GM19452 (cell line): ENCODE data around the gene LHX4.

Experiments used
- ATAC-seq: cut with Tn5 transposase; IDR thresholded peaks from one replicate; pipeline ENCODE4 v1.9.1; 2021; ENCODE audit not compliant: unreplicated experiment

Gene LHX4

DNA sequence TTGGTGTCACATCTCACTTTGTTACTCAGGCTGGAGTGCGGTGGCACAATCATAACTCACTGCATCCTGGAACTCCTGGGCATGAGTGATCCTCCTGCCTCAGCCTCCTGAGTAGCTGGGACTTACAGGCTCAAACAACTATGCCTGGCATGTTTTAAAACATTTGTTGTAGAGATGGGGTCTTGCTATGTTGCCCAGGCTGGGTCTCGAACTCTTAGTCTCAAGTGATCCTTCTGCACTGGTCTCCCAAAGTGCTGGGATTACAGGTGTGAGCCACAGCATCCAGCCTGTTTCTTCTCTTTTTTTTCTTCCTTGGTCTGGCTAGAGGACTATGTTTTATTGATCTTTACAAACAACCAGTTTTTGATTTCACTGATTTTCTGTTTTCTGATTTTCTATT lies 64.6 kb downstream of the LHX4 start:
- ATAC-seq, result no peak

DNA sequence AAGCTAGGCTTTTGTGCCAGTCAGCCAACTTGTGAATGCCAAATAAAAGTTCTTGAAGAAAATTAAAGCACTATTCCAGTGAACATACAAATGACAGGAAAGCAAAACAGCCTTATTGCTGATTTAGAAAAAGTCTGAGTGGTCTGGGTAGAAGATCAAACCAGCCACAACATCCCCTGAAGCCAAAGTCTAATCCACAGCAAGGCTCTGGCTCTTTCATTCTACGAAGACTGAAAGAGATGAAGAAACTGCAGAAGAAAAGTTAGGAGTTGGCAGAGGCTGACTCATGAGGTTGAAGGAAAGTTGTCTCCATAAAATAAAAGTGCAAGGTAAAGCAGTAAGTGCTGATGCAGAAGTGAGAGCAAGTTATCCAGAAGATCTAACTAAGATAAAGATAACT lies 65.9 kb downstream of the LHX4 start:
- ATAC-seq, result no peak

DNA sequence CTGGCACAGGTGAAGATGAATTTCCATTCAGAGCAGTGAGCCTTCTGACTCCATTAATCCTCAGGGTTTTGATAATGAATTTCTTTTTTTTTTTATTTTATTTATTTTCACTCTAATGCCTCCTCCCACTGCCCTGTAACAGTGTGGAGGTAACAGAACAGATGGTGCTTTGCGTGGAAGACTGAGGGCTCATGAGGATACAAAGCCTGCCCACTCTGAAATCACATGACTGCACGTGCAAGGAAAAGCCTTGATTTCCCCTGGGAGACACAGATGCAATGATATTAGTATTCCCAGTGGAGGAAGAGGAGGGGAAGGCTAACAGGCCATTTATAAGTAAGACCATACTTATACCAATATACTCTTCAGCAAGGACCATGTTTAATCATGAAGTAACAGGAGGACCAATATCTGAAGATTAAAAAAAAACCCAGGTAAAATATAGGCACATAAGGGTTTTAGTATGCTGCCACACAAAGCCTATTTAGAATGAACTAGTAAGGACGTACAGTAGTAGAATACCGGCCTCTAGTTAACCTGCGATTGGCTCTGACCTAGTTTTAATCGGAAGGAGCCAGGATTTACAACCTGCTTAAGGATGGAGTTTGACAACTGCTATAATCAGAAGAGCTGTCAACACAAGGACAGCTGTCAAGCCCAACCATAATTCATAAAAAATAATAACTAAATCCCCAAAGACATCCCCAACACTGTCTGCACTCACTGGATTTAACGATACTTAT lies 69.6 kb downstream of the LHX4 start:
- no peak for ATAC-seq

DNA sequence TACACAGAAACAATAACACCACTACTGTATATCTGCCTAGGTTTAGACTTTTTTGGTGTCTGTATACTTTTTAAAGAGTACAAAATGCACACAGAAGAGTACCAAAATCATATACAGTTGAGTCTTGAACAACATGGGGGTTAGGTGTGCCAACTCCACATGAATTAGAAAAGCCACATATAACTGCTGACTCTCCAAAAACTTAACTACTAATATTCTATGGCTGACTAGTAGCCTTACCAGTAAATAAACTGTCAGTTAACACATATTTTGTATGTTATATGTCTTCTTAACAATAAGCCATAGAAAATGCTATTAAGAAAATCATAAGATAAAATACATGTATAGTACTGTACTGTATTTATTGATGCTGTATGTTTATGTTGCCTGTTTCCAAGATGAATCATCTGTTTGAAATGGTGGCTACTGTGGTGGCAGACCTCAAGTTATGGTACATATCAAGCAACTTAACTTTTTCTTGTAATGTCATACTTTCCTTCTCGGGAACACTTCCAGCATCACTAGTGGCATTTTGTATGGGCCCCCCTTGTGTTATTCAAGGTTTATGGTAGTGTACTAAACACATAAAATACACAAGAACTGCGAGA lies 71.2 kb downstream of the LHX4 start:
- no peak for ATAC-seq

DNA sequence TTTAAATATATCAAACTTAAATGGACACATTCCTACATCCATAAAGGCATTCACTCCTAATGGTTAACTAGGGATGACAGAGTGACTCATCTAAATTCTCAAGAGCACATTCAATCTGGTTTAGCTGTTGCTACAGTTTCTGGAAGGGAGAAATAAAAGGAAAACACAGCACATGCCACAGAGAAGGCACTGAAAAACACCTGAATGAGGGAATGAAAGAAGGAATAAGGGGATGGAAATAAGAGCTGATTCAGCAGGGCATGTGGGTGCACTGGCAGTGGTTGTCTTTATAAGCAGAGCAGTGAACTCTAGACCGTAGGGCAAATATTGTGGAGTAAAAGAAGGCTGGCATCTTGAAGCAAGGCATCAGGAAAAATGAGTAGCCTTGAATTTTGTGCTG lies 79.3 kb downstream of the LHX4 start:
- no peak for ATAC-seq

DNA sequence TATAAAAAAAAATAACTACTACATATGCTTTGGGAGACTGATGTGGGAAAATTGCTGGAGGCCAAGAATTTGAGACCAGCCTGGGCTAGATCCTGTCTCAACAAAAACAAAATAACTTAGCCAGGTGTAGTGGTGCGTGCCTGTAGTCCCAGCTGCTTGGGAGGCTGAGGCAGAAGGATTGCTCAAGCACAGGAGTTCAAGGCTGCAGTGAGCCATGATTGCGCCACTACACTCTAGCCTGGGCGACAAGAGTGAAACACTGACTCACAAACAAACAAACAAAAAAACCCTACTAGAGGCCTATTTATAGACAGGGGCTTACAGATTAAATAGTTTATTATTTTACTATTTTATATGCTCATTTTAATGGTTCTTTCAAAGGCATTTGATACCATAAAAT lies 80.0 kb downstream of the LHX4 start:
- ATAC-seq, result no peak

DNA sequence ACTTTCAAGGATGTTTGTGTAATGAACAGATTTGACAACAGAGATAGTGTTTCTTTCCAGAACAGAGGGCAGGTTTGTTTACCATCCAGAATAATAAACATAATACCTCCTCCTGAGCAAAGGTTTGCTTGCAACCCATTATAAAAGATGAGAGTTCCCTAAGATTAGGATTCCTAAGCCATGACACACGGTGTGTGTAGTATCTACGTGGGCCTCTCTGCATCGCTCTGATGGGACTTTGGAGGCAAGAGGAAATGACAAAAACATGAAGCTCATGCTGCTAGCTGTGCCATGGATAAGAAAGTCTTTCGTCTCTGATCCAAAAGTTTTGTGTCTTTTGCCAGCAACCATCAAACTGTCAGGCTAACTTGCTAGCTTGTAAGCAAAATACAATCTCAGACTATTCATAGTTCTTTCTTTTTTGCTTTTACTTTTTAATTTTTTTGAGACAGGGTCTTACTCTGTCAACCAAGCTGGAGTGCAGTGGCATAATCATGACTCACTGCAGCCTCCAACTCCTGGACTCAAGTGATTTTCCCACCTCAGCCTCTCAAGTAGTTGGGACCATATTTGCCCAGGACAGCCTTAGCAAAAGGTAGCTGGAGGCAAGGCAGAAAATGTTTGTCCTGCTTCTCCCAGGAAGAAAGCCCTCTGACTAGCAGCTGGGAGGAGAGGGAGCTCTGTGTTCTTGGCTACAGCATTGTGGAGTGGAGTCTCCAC lies 81.1 kb downstream of the LHX4 start:
- ATAC-seq, result no peak

DNA sequence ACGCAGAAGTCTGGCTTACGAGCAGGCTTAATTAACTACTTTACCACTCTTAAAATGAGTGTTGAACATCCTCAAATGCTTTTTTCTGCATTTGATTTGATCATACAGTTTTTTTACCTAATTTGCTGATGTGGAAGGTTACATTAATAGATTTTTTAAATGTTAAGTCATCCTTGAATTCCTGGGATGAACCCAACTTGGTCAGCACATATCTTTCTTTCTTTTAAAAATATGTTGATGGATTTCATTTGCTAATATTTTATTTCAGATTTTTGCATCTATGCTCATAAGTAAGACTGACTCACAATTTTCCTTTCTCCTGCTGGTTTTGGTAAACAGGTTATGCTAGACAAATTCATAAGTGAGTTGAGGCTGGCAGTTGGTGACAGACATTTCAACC lies 82.9 kb downstream of the LHX4 start:
- ATAC-seq, result no peak

DNA sequence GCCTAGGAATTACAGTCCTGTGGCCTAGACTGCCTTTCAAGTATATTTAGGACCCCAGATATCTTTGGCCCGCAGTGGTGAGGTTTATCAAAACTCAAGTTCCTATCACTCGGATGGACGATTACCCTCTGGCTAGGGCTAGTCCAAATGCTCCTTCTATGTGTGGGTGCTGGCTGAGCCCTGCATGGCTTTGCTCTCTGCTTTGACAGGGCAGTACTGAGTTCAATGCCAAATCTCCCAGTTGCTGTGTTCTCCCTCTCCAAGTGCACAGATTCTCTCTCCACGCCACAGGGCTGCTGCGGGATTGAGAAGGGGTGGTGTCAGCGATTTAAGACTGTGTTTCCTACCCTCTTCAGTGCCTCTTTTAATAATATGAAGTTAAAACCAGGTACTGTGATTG lies 97.0 kb downstream of the LHX4 start:
- ATAC-seq, result no peak
